H1 (cell line): Measurements from ENCODE around the gene BFSP2. TPM values are rescaled to one million over a fixed set of nuclear protein-coding genes. Genes with fewer than 3 reads are reported as not detected.

ENCODE experiments used
- CTCF ChIA-PET: fragments of 300-600 bp; sonication (Branson Sonifier 250); formaldehyde crosslinking; loops from one replicate; lab custom pipeline; 2021; ENCODE audit not compliant: partially characterized antibody; lab: Charles Lee
- POLR2A ChIA-PET: fragments of 300-600 bp; sonication (Branson Sonifier 250); formaldehyde crosslinking; loops from one replicate; lab custom pipeline; 2021; ENCODE audit warnings: inconsistent platforms; ENCODE audit not compliant: partially characterized antibody; lab: Charles Lee
- DNase-seq, 2 experiments: peaks; one replicate each; pipeline versions ENCODE4 v3.0.0 to v3.0.0-alpha.2; 2010 to 2022; ENCODE audit warnings: low spot score in 2 of 2, low read depth in 1 of 2, mixed read lengths in 1 of 2
- FAIRE-seq: peaks from 2 replicates; lab custom pipeline; 2011; peaks lifted over from hg19 to GRCh38; lab: Jason Lieb, UNC
- H2AFZ ChIP-seq: 2 replicates; pipeline ENCODE4 v1.8.1; 2012; ENCODE audit warnings: low read length, inconsistent platforms
- H2AK5ac ChIP-seq: 2 replicates; pipeline ENCODE4 v1.6.1; 2013; ENCODE audit warnings: low read depth, low read length
- H2BK120ac ChIP-seq: replicated peaks from 2 replicates; pipeline ENCODE3; 2013; ENCODE audit warnings: low read depth, low read length, inconsistent platforms
- H2BK12ac ChIP-seq: 2 replicates; pipeline ENCODE4 v1.6.1; 2013; ENCODE audit warnings: low read depth, low read length
- H2BK15ac ChIP-seq: 2 replicates; pipeline ENCODE4 v1.6.1; 2013; ENCODE audit warnings: low read length
- H2BK20ac ChIP-seq: 2 replicates; pipeline ENCODE4 v1.6.1; 2013; ENCODE audit warnings: low read length
- H2BK5ac ChIP-seq: 2 replicates; pipeline ENCODE4 v1.6.1; 2013; ENCODE audit warnings: low read depth, low read length
- H3K14ac ChIP-seq: 2 replicates; pipeline ENCODE4 v1.6.1; 2013; ENCODE audit warnings: inconsistent platforms; ENCODE audit not compliant: insufficient read length
- H3K18ac ChIP-seq: 2 replicates; pipeline ENCODE4 v1.6.1; 2013; ENCODE audit warnings: low read length; ENCODE audit errors: extremely low read depth
- H3K23ac ChIP-seq: 2 replicates; pipeline ENCODE4 v1.6.1; 2013; ENCODE audit warnings: inconsistent platforms; ENCODE audit not compliant: insufficient read length
- H3K23me2 ChIP-seq: 2 replicates; pipeline ENCODE4 v1.6.1; 2013; ENCODE audit warnings: low read depth, low read length
- H3K27ac ChIP-seq: 2 replicates; pipeline ENCODE4 v1.6.1; 2011; ENCODE audit warnings: low read depth, low read length, inconsistent platforms
- H3K27me3 ChIP-seq, 4 experiments: replicated peaks in 1 of 4; 1 replicate in 1 of 4; 2 replicates in 3 of 4; pipeline versions ENCODE4 v1.6.1 to v1.8.1; 2011 to 2013; ENCODE audit warnings: low read length in 3 of 4, mild to moderate bottlenecking in 3 of 4, inconsistent platforms in 2 of 4, mixed read lengths in 2 of 4, moderate library complexity in 1 of 4; ENCODE audit not compliant: control insufficient read depth in 3 of 4, insufficient read depth in 3 of 4; ENCODE audit errors: extremely low read depth in 1 of 4
- H3K36me3 ChIP-seq, 4 experiments: 2 replicates each; pipeline versions ENCODE4 v1.6.1 to v1.8.1; 2011 to 2013; ENCODE audit warnings: mild to moderate bottlenecking in 4 of 4, low read length in 3 of 4, moderate library complexity in 2 of 4, control low read depth in 1 of 4, inconsistent platforms in 1 of 4; ENCODE audit not compliant: insufficient read depth in 4 of 4, control insufficient read depth in 2 of 4
- H3K4ac ChIP-seq: replicated peaks from 2 replicates; pipeline ENCODE3; 2013; ENCODE audit warnings: low read length, low read depth, mixed read lengths, inconsistent platforms; ENCODE audit not compliant: insufficient read length
- H3K4me1 ChIP-seq, 4 experiments: replicated peaks in 1 of 4; 1 replicate in 1 of 4; 2 replicates in 3 of 4; pipeline versions ENCODE4 v1.6.1 to v1.8.1; 2011 to 2013; ENCODE audit warnings: low read length in 3 of 4, inconsistent platforms in 2 of 4, mixed read lengths in 1 of 4; ENCODE audit not compliant: insufficient read depth in 4 of 4, control insufficient read depth in 3 of 4
- H3K4me2 ChIP-seq, 2 experiments: 2 replicates each; pipeline versions ENCODE4 v1.6.1 to v1.8.1; 2011 to 2013; ENCODE audit warnings: low read depth in 2 of 2, low read length in 2 of 2, control low read depth in 1 of 2, inconsistent platforms in 1 of 2, mild to moderate bottlenecking in 1 of 2; ENCODE audit not compliant: insufficient read depth in 1 of 2
- H3K4me3 ChIP-seq, 4 experiments: fragments of 200-600, 300-600 bp in 1 of 4; sonication (generic), shearing (Covaris generic), sonication (Bioruptor Twin) in 1 of 4; 2 replicates each; pipeline versions ENCODE4 v1.5.1 to v1.8.1; 2011 to 2016; ENCODE audit warnings: low read length in 4 of 4, low read depth in 3 of 4, control low read depth in 2 of 4, inconsistent platforms in 2 of 4, mild to moderate bottlenecking in 2 of 4, mixed read lengths in 1 of 4, moderate library complexity in 1 of 4; ENCODE audit not compliant: insufficient read depth in 2 of 4; ENCODE audit errors: extremely low read depth in 1 of 4
- H3K56ac ChIP-seq: replicated peaks from 2 replicates; pipeline ENCODE3; 2013; ENCODE audit warnings: low read depth, mild to moderate bottlenecking, mixed read lengths, low read length, inconsistent platforms; ENCODE audit not compliant: insufficient read length
- H3K79me1 ChIP-seq: 2 replicates; pipeline ENCODE4 v1.6.1; 2013; ENCODE audit warnings: low read depth, low read length, control low read depth
- H3K79me2 ChIP-seq, 2 experiments: 2 replicates each; pipeline versions ENCODE4 v1.6.1 to v1.8.1; 2012 to 2013; ENCODE audit warnings: low read length in 2 of 2, mild to moderate bottlenecking in 2 of 2, inconsistent platforms in 1 of 2; ENCODE audit not compliant: insufficient read depth in 2 of 2, control insufficient read depth in 1 of 2
- H3K9ac ChIP-seq, 4 experiments: replicated peaks in 1 of 4; 1 replicate in 1 of 4; 2 replicates in 3 of 4; pipeline versions ENCODE4 v1.6.1 to v1.8.1; 2011 to 2013; ENCODE audit warnings: low read depth in 3 of 4, low read length in 3 of 4, control low read depth in 2 of 4, mild to moderate bottlenecking in 2 of 4, moderate library complexity in 2 of 4, inconsistent platforms in 1 of 4; ENCODE audit errors: extremely low read depth in 1 of 4
- H3K9me3 ChIP-seq, 2 experiments: 2 replicates each; pipeline versions ENCODE4 v1.6.1 to v1.8.1; 2012 to 2013; ENCODE audit warnings: mild to moderate bottlenecking in 2 of 2, moderate library complexity in 2 of 2, control low read depth in 1 of 2, inconsistent platforms in 1 of 2, low read depth in 1 of 2, low read length in 1 of 2, mixed read lengths in 1 of 2; ENCODE audit not compliant: insufficient read depth in 2 of 2
- H4K20me1 ChIP-seq, 2 experiments: replicated peaks in 1 of 2; 2 replicates each; pipeline versions ENCODE3 to v1.8.1; 2011 to 2013; ENCODE audit warnings: inconsistent platforms in 2 of 2, low read length in 2 of 2, mild to moderate bottlenecking in 1 of 2; ENCODE audit not compliant: insufficient read depth in 2 of 2, control insufficient read depth in 1 of 2
- H4K5ac ChIP-seq: 2 replicates; pipeline ENCODE4 v1.6.1; 2013; ENCODE audit warnings: low read length, low read depth, mixed read lengths, inconsistent platforms; ENCODE audit not compliant: insufficient read length
- H4K8ac ChIP-seq: 2 replicates; pipeline ENCODE4 v1.8.0; 2013; ENCODE audit warnings: mild to moderate bottlenecking, moderate library complexity, low read length, inconsistent platforms; ENCODE audit not compliant: insufficient read depth; ENCODE audit errors: extremely low read depth
- H4K91ac ChIP-seq: replicated peaks from 2 replicates; pipeline ENCODE3; 2013; ENCODE audit warnings: low read length, mixed read lengths, inconsistent platforms; ENCODE audit not compliant: insufficient read length
- ATF3 ChIP-seq: IDR thresholded peaks from 2 replicates; pipeline ENCODE4 v1.6.1; 2011; ENCODE audit warnings: low read depth, mild to moderate bottlenecking, low read length; ENCODE audit not compliant: insufficient read depth
- BCL11A ChIP-seq, 2 experiments: IDR thresholded peaks; one replicate each; pipeline ENCODE4 v1.6.1; 2011; ENCODE audit warnings: low read depth in 2 of 2, low read length in 2 of 2, mild to moderate bottlenecking in 2 of 2
- CTCF ChIP-seq, 3 experiments: IDR thresholded peaks; 1 replicate in 2 of 3; 2 replicates in 1 of 3; pipeline versions ENCODE4 v1.5.1 to v1.6.1; 2011; ENCODE audit warnings: low read length in 3 of 3, mild to moderate bottlenecking in 3 of 3, inconsistent platforms in 2 of 3, low read depth in 1 of 3, moderate library complexity in 1 of 3; ENCODE audit not compliant: insufficient read depth in 1 of 3; ENCODE audit errors: control extremely low read depth in 1 of 3
- GABPA ChIP-seq: IDR thresholded peaks from 2 replicates; pipeline ENCODE4 v1.6.1; 2011; ENCODE audit warnings: mild to moderate bottlenecking, low read length, moderate library complexity, borderline replicate concordance; ENCODE audit not compliant: insufficient read depth
- GTF2F1 ChIP-seq: IDR thresholded peaks from 2 replicates; pipeline ENCODE4 v1.6.1; 2012; ENCODE audit warnings: low read depth, low read length, improper control_type of control experiment, borderline replicate concordance
- JUN ChIP-seq: IDR thresholded peaks from 2 replicates; pipeline ENCODE4 v1.6.1; 2011; ENCODE audit warnings: low read depth, mild to moderate bottlenecking, improper control_type of control experiment, low read length
- KDM4A ChIP-seq: IDR thresholded peaks from one replicate; pipeline ENCODE4 v1.7.1; 2012; ENCODE audit warnings: low read depth, mild to moderate bottlenecking, moderate library complexity, low read length, inconsistent platforms; ENCODE audit not compliant: severe bottlenecking
- KDM5A ChIP-seq: fragments of 200-600 bp; IDR thresholded peaks from 2 replicates; pipeline ENCODE4 v1.7.1; 2012; ENCODE audit warnings: mild to moderate bottlenecking, low read length, inconsistent platforms, mixed read lengths
- NANOG ChIP-seq: IDR thresholded peaks from 2 replicates; pipeline ENCODE4 v1.6.1; 2011; ENCODE audit warnings: low read length, low read depth, mild to moderate bottlenecking, inconsistent platforms; ENCODE audit not compliant: insufficient read depth, poor library complexity, severe bottlenecking
- NRF1 ChIP-seq: IDR thresholded peaks from 2 replicates; pipeline ENCODE4 v1.6.1; 2011; ENCODE audit warnings: mild to moderate bottlenecking, low read depth, low read length, improper control_type of control experiment
- TAF7 ChIP-seq: optimal IDR thresholded peaks from 2 replicates; pipeline ENCODE3; 2011; ENCODE audit warnings: low read depth, mild to moderate bottlenecking, inconsistent platforms, low read length, moderate library complexity, borderline replicate concordance
- TBP ChIP-seq: IDR thresholded peaks from 2 replicates; pipeline ENCODE4 v1.6.1; 2011; ENCODE audit warnings: low read depth, low read length, improper control_type of control experiment
- polyA plus RNA-seq, 7 experiments: library from polyadenylated mRNA; depleted of rRNA in 3 of 7; stranded (reverse) in 5 of 7; unstranded in 2 of 7; fragments of >200 nt in 5 of 7; fragments of 200-250 nt in 2 of 7; gene quantifications; 1 replicate in 5 of 7; 2 replicates in 1 of 7; 4 replicates in 1 of 7; pipeline versions ENCODE4 v1.2.1 to v1.2.3, GENCODE V29; 2011 to 2013; ENCODE audit warnings: missing spikeins in 2 of 7, mixed read lengths in 2 of 7
- total RNA-seq: library from RNA; stranded (reverse); fragmentation: NEBNext Ultra II Directional; extraction: Animal tissue kit (Norgen Biotek cat#: 25700); gene quantifications from 2 replicates; pipeline ENCODE4 v1.2.1, GENCODE V29; 2021

Gene BFSP2
- total and polyA plus RNA-seq, 2 of the 8 experiments (the other 6 are each of a cell fraction or from before 2014, with no cell fraction given): not detected

GRCh38 chr3:133477487-133477886 lies 77.6 kb downstream of the BFSP2 start:
- no peak overlapping the region for H2AFZ ChIP-seq
- FAIRE-seq (no peak), DNase-seq (no peak)
- CTCF ChIA-PET: no interaction called here
- POLR2A ChIA-PET: no interaction called here
- H3K79me2 ChIP-seq: no peaks in the 10 kb centered on the region
- H3K4me3 ChIP-seq: no peak overlapping the region
- no peaks in the 10 kb centered on the region for H3K79me1 ChIP-seq
- H3K4ac ChIP-seq: no peak overlapping the region
- H4K8ac ChIP-seq: no peak overlapping the region
- no peak overlapping the region for H2BK120ac ChIP-seq
- H2BK12ac ChIP-seq: no peak overlapping the region
- no peak overlapping the region for H3K56ac ChIP-seq
- H3K27me3 ChIP-seq: no peaks in the 10 kb centered on the region
- H3K23ac ChIP-seq: no peak overlapping the region
- no peak overlapping the region for H4K91ac ChIP-seq
- H2BK15ac ChIP-seq: no peak overlapping the region
- H3K27ac ChIP-seq: no peak overlapping the region
- H4K20me1 ChIP-seq: no peaks in the 10 kb centered on the region
- no peaks in the 10 kb centered on the region for H3K23me2 ChIP-seq
- peaks cover 0 to 9% (median 6%) of the 10 kb centered on the region in 4 experiments; a peak in 4 of 7 replicates for H3K4me1 ChIP-seq
- no peak overlapping the region for H2AK5ac ChIP-seq
- no peak overlapping the region for H3K4me2 ChIP-seq
- no peak overlapping the region for H2BK5ac ChIP-seq
- H3K9me3 ChIP-seq: no peaks in the 10 kb centered on the region
- no peak overlapping the region for H4K5ac ChIP-seq
- no peak overlapping the region for H3K18ac ChIP-seq
- no peak overlapping the region for H2BK20ac ChIP-seq
- no peak overlapping the region for H3K14ac ChIP-seq
- H3K9ac ChIP-seq: no peak overlapping the region
- H3K36me3 ChIP-seq: no peaks in the 10 kb centered on the region
- TF ChIP-seq BCL11A (IDR thresholded peaks at IDR 0.05; ENCODE audit: low read depth in 2 of 2, low read length in 2 of 2) (no peak), GABPA (no peak), TBP (no peak), NRF1 (no peak), CTCF (IDR thresholded peaks at IDR 0.05; ENCODE audit: control extremely low read depth in 1 of 3, insufficient read depth in 1 of 3, low read depth in 1 of 3, low read length in 3 of 3) (no peak), KDM4A (no peak), KDM5A (no peak), ATF3 (no peak), NANOG (no peak), JUN (no peak), GTF2F1 (no peak), TAF7 (no peak)
